Measurements from ENCODE around the gene ZNF358.

The ZNF358 gene

GRCh38 chr19:7520131-7521051 is 4.5 kb downstream of the ZNF358 start:
- DNase-seq (ENCODE audit: low read depth), result no peak

- DNase-seq (ENCODE audit: low read depth), result no peak
Observed at GRCh38 chr19:7521551-7522071, 5.7 kb downstream of the ZNF358 start.

DNA sequence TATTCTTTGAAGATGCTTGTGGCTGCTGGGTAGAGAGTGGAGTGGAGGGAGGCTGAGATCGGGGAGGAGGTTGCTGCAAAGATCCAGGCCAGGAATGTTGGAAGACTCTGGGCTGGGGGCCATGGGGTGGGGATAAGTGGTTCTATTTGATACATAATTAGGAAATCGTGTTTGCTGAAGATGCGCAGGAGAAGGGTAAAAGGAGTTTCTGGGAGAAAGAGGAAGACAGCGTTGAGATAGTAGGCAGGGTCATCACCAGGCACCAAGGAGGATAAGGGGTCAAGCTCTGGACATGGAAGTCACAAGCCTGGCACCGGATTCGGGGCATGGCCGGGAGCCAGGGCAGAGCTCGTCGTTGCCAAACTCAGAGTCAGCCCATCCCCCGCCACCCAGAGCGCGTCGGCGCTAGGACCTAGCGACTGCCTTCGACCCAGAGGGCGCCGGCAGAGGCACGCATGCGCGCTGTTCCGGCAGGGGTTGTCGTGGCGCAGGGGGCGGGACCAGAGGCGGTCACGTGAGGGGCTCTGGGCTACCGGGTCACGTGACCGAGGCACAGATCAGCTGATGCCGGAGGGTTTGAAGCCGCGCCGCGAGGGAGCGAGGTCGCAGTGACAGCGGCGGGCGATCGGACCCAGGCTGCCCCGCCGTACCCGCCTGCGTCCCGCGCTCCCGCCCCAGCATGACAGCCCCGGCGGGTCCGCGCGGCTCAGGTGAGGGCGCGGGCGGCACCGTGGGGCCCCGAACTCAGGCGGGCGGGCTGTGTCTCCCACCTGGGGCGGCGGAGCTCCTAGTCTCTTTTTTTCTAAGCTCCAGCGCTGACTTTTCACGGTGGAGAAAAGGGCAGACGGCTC is 6.4 kb downstream of the ZNF358 start, which contains the start of gene MCOLN1:
Gene MCOLN1, plus strand, starts transcription at position 553 of the 851 bp plus-strand sequence. Its CDS starts 127 bp downstream, at position 680.
- DNase-seq (ENCODE audit: low read depth), result peak; percentile 89

GRCh38 chr19:7522923-7523667 is 7.2 kb downstream of the ZNF358 start:
- DNase-seq (ENCODE audit: low read depth), result peak; percentile 19

GRCh38 chr19:7524523-7524922 is 8.6 kb downstream of the ZNF358 start:
- DNase-seq (ENCODE audit: low read depth), result no peak

GRCh38 chr19:7524992-7525739 is 9.3 kb downstream of the ZNF358 start:
- no peak for DNase-seq (ENCODE audit: low read depth)

DNA sequence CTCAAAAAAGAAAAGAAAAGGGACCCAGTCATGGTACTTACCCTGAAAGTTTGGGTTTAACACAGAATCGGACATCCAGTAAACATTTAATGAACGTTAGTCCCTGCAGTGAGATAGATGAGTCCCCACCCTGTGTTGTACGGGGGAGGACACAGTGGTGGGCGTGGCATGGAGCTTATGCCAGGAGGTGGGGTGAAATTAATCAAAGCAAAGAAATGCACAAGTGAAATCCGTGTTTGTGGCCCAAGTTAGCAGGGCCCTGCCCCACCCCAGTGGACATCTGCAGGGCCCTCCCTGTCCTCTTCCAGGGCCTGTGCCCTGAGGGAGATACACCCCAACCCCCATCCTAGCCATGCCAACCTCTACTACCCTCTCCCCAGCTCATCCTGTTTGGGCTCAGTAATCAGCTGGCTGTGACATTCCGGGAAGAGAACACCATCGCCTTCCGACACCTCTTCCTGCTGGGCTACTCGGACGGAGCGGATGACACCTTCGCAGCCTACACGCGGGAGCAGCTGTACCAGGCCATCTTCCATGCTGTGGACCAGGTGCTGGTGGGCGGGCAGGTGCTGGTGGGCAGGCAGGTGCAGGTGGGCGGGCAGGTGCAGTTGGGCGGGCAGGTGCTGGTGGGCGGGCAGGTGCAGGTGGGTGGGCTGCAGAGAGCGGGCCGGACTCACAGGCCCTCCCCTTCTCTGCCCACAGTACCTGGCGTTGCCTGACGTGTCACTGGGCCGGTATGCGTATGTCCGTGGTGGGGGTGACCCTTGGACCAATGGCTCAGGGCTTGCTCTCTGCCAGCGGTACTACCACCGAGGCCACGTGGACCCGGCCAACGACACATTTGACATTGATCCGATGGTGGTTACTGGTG is 10.4 kb downstream of the ZNF358 start:
- no peak for DNase-seq (ENCODE audit: low read depth)

DNA sequence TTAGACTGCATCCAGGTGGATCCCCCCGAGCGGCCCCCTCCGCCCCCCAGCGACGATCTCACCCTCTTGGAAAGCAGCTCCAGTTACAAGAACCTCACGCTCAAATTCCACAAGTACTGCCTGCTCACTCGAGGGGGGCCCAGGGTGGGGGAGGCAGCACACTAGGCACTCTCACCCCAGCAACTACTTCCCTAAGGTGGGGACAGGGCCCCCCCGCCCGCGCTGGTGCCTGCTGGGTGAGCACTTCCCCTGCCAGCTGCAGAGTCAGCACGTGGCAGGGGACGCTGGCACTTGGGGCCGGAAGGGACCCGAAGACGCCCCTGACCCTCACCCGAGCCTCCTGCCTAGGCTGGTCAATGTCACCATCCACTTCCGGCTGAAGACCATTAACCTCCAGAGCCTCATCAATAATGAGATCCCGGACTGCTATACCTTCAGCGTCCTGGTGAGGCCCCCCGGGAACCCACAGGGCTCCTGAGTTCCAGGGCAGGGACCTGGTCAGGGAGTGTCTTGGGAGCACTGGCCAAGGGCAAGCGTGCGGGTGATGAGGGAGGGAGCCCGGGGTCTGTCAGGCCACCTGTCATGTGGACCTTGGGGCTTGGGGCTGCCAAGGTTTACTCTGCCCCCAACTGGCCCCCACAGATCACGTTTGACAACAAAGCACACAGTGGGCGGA is 11.8 kb downstream of the ZNF358 start:
- DNase-seq (ENCODE audit: low read depth), result no peak

DNA sequence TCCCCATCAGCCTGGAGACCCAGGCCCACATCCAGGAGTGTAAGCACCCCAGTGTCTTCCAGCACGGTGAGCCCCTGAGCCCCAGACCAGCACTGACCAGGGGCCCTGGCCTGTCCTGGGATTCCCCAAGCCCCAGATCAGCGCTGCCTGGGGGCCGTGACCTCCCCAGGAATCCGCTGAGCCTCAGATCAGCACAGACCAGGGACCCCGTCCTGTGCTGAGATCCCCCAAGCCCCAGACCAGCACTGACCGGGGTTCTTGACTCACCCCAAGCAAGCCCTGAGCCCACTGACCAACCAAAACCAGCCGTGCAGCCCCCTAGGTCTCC is 12.3 kb downstream of the ZNF358 start:
- DNase-seq (ENCODE audit: low read depth), result no peak

GRCh38 chr19:7528522-7529245 is 12.8 kb downstream of the ZNF358 start:
- no peak for DNase-seq (ENCODE audit: low read depth)

DNA sequence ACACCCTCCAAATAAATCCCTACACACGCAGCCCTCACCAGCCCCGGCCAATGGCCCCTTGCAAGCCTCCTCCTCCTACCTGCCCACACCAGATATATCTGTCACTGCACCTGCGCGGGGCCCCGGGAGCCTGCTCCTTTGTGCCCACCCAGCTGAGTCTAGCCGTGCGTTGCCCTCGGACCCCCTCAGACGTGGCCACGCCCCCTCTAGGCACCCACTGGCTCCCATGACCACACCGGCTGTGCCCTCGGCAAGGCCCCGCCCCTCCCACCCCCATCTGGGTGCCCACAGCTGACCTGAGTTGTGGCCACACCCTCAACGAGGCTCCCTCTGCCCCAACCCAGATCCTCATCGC is 13.3 kb downstream of the ZNF358 start:
- no peak for DNase-seq (ENCODE audit: low read depth)

DNA sequence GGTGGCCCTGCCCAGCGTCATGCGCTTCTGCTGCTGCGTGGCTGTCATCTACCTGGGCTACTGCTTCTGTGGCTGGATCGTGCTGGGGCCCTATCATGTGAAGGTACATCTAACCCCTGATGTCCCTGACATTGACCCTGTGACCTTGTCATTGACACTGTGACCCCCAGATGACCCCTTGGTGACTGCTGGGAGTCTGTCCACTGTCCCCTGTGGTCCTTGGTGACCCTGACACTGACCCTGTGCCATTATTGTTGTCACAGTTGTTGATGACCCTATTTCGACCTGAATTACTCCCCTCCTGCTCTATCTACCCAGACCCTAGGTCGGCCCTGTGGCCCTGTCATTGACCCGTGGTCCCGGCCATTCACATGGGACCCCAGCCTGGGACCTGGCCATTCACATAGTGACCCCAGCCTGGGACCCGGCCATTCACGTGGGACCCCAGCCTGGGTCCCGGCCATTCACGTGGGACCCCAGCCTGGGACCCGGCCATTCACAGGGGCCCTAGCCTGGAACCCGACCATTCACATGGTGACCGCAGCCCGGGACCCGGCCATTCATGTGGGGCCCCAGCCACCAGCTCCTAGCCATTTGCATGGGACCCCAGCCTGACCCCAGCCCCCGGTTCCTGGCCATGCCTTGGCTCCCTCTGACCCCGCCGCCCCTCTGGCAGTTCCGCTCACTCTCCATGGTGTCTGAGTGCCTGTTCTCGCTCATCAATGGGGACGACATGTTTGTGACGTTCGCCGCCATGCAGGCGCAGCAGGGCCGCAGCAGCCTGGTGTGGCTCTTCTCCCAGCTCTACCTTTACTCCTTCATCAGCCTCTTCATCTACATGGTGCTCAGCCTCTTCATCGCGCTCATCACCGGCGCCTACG is 13.9 kb downstream of the ZNF358 start:
- no peak for DNase-seq (ENCODE audit: low read depth)

DNA sequence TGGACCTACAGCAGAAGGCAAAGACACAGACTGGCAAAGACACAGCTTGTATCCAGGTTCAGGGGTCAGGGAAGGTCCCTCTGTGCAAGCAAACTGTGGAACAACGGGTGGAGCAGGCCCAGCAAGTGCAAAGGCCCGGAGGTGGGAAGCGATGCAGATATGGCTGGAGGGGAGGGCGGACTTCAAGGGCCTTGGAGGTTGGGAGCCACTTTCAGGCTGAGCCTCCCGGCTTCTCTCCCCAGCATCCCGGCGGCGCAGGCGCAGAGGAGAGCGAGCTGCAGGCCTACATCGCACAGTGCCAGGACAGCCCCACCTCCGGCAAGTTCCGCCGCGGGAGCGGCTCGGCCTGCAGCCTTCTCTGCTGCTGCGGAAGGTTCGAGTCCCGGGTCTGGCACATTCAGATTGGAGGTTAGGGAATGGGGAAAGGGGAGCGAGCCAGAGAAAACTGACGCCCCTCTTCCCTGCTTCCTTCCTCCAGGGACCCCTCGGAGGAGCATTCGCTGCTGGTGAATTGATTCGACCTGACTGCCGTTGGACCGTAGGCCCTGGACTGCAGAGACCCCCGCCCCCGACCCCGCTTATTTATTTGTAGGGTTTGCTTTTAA is 17.5 kb downstream of the ZNF358 start:
- peak; percentile 64 for DNase-seq (ENCODE audit: low read depth)

GRCh38 chr19:7533925-7534480 is 18.1 kb downstream of the ZNF358 start:
- peak; percentile 89 for DNase-seq (ENCODE audit: low read depth)

GRCh38 chr19:7534531-7535046 is 18.7 kb downstream of the ZNF358 start:
- DNase-seq (ENCODE audit: low read depth), result peak; percentile 82

- peak; percentile 89 for DNase-seq (ENCODE audit: low read depth)
Observed at GRCh38 chr19:7535047-7535997, 19.4 kb downstream of the ZNF358 start, which contains the start of gene PNPLA6. Gene PNPLA6 (plus strand): TSS chr19:7535717. CDS start chr19:7535789, 72 bp downstream.

All from amniotic epithelial cell (primary cell).